Lower leg skin (tissue), 4 donors: ENCODE measurements around the gene OVOL2. TPM values are rescaled to one million over a fixed set of nuclear protein-coding genes. Genes with fewer than 3 reads are reported as not detected.

Experiments used
- DNase-seq, 2 donors: peaks; one replicate each; pipeline ENCODE4 v3.0.0-alpha.2; 2019; ENCODE audit warnings: low spot score in 2 of 2
- H3K4me3 ChIP-seq: fragments of 200-600 bp; sonication (generic); 2 replicates; pipeline ENCODE4 v1.5.1; 2017; ENCODE audit warnings: mild to moderate bottlenecking, low read depth; ENCODE audit not compliant: poor library complexity, severe bottlenecking
- CTCF ChIP-seq, 3 donors: fragments of 450-650 bp; IDR thresholded peaks; one replicate each; pipeline ENCODE4 v1.5.1; 2016; ENCODE audit warnings: antibody characterized with exemption in 3 of 3, mild to moderate bottlenecking in 3 of 3, moderate library complexity in 2 of 3
- POLR2A ChIP-seq, 2 donors: fragments of 450-650 bp; IDR thresholded peaks; one replicate each; pipeline ENCODE4 v1.6.1; 2016 to 2017; ENCODE audit warnings: antibody characterized with exemption in 2 of 2, mild to moderate bottlenecking in 1 of 2, moderate library complexity in 1 of 2
- WGBS, 2 donors: methylation state at CpG; one replicate each; pipeline ENCODE4 v1.1.5; 2018; 5-methylcytosine and 5-hydroxymethylcytosine counted together
- intact Hi-C: fragments of 100-400 bp; cut with DNase I; formaldehyde crosslinking; loops from one replicate; pipeline ENCODE4 v1.15.0; 2023; ENCODE audit warnings: low total_unique reads
- total RNA-seq, 4 donors: library from RNA; depleted of rRNA; stranded (reverse); fragments of >200 nt; gene quantifications; one replicate each; pipeline ENCODE4 v1.1.0, GENCODE V29; 2016

The OVOL2 gene
- total RNA-seq, 4 donors from 2014 or later: 22.9 to 46.6 (median 31.4) TPM

GRCh38 chr20:18059603-18060002 is 1.9 kb upstream of the OVOL2 start:
- intact Hi-C loops: no loop called here
- no peak for DNase-seq
- TF ChIP-seq CTCF (IDR thresholded peaks at IDR 0.05) (no peak), POLR2A (IDR thresholded peaks at IDR 0.05) (no peak)
- WGBS, 2 donors: 56 to 57% methylated on average over 2 of the region's 2 CpGs
- H3K4me3 ChIP-seq: no peak overlapping the region

DNA sequence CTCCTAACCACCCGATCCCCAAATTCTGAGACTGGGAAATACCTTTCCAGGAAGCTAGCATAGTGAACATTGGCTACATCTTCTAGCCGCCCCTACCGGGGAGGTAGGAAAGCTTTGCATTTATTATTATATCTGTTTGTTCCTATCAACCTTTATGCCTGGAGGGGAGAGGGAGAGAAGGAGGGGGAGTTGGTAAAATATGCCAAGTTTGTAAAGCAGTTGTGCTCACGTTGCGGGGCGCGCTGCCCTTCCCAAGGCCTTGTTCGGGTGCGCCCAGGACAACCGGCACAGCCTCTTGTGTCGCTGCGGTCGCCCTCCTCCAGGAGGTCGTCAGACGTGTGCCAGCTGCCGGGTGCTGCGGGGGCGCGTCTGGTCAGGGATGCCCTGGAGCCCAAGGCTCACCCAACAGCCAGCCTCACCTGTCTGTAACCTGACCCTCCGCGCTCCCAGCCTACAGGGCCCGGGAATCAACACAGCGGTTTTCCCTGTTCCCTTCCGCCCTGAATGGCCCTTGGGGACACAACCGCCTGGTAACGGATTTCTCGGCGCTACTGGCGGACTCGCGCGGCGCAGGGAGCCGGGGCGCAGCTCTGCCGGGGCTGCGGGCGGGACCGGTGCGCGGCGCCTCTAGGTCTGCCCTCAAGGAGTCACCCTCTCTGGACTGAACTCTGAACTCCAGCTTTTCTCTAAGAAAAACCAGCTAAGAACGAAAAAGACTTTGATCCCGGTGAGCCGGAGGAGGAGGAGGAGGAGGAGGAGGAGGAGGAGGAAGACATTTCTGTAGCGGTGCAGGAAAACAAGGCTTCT is 1.1 kb upstream of the OVOL2 start:
- no peak for DNase-seq
- whole genome bisulfite sequencing, 2 donors: 1 to 2% methylated on average over 38 to 46 of the region's 46 CpGs
- TF ChIP-seq POLR2A (IDR thresholded peaks at IDR 0.05): no peak
- no peak for TF ChIP-seq CTCF (IDR thresholded peaks at IDR 0.05)
- intact Hi-C loops: no loop called here
- H3K4me3 ChIP-seq: no peak overlapping the region

DNA sequence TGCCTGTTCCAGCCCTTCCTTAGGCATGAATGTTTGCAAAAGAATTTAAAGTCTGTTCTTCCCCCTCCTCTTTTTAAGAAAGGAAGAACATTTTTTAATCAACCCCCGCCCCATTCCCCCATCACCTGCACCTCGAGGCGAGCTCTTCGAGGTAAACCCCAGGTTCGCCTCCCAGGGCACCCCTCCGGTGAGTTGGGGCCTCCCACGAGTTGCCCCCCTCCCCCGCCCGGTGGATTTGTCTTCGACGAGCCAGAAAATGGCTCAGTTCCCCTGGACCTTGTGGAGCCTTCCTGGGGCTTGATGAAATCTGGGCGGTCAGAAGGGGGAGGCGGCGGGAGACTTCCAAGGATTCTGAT is 256 bp upstream of the OVOL2 start:
- no peak for DNase-seq
- intact Hi-C loops: no loop called here
- H3K4me3 ChIP-seq: no peak overlapping the region
- TF ChIP-seq POLR2A (IDR thresholded peaks at IDR 0.05): no peak
- TF ChIP-seq CTCF (IDR thresholded peaks at IDR 0.05): no peak
- 3 to 4% methylated on average over 14 of the region's 14 CpGs for WGBS, 2 donors

DNA sequence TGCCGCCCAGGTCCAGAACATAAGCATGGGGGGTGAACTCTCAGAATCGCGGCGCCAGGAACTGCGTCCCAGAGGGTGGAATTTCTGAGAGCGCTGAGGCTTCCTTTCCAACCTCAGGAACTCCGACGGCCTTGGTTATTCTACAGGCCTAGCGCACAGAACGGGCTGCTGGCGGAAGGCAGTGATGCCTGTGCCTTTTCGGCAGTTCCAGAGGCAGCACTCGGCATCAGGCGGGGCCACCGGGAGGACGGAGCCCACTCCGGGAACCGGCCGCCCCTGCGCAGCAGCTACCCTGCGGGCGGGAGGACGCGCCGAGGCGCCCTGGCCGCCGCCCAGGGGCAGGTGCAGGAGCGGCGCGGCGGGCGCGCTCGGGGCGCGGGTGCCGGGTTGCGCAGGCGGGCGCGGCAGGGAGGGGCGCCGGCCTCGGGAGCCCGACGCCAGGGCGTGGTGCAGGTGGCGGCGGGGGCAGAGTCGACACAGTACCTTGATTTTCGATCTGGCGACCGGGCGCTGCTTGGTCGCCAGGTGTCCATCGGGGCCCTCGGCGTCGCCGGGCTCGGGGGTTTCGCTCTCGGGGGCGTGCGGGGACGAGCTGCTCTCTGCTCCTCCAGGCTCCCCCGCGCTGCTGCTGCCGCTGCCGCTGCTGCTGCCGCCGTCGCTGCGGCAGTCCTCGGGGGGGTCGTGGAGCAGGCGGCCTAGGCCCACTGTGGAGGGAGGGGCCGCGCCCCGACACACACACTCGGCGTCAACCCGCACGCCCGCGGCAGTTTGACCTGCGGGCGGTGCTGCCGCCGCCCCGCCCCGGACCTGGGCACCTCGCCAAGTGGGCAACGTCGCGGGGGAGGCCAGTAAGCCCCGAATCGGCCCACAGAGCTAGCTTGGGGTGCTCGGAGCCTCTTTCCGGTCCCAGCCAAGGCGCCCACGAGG is 1.3 kb downstream of the OVOL2 start:
- 0 to 1% methylated on average over 28 to 32 of the region's 103 CpGs for WGBS, 2 donors
- no peak for DNase-seq
- TF ChIP-seq POLR2A (IDR thresholded peaks at IDR 0.05) (no peak), CTCF (IDR thresholded peaks at IDR 0.05) (no peak)
- peak overlapping the region; percentile 42 for H3K4me3 ChIP-seq
- intact Hi-C loops: no loop called here

DNA sequence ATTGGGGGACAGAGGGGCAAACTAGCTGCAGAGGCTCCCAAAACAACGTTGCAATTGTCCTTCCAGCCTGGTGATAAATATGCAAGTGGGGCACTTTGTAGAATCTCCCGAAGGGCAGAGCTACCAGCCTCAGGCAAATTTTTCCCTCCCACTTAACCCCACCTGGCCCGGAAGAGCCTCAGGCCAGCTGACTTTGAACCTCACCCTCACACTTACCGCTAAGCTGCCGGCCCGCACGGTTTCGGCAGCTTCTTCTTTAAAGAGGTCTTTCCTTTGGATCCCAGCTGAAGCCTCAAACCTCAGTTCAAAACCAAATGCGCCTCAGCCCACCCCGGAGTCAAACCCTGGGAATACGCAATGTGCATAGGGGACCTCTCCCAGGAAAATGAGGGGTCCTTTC is 2.5 kb downstream of the OVOL2 start:
- no peak for DNase-seq
- H3K4me3 ChIP-seq: no peak overlapping the region
- intact Hi-C loops: no loop called here
- no peak for TF ChIP-seq CTCF (IDR thresholded peaks at IDR 0.05)
- TF ChIP-seq POLR2A (IDR thresholded peaks at IDR 0.05): no peak
- WGBS, 2 donors: 27% methylated on average over 11 of the region's 11 CpGs
